C4-2B (cell line): Measurements from ENCODE around the gene CBX5.
"Not testable (repeated sequence)": the region's sequence is repeated elsewhere in the genome, so short reads cannot be mapped to it uniquely, and the experiment has no call there.

Experiments used
- H3K27ac ChIP-seq: fragments of 450-650 bp; 2 replicates; pipeline ENCODE4 v1.5.1; 2017
- CTCF ChIP-seq: fragments of 450-650 bp; conservative IDR thresholded peaks from 2 replicates; pipeline ENCODE4 v1.5.1; 2017; ENCODE audit warnings: mild to moderate bottlenecking
- ZFX ChIP-seq: fragments of 450-650 bp; IDR thresholded peaks from 2 replicates; pipeline ENCODE4 v1.6.1; 2017

CBX5 gene

GRCh38 chr12:54279632-54280467 lies at the start of gene CBX5:
TSS of gene CBX5 (minus strand) at chr12:54280122. CDS start at chr12:54257650, 22,472 bp downstream.
- peak within 1 kb of the TSS; percentile 95 for H3K27ac ChIP-seq
- TF ChIP-seq CTCF: no peak
- TF ChIP-seq ZFX: peak; percentile 3; the same call in 1 of the 2 replicates

GRCh38 chr12:54328595-54329337 lies 48.8 kb upstream of the CBX5 start:
- no peak overlapping the region for H3K27ac ChIP-seq
- TF ChIP-seq CTCF (no peak), ZFX (no peak)

- peak overlapping the region; percentile 81 for H3K27ac ChIP-seq
- peak; percentile 57; the same call in 1 of the 2 replicates for TF ChIP-seq ZFX
Measured at GRCh38 chr12:54325442-54326109, 45.7 kb upstream of the CBX5 start.

GRCh38 chr12:54324617-54325441 lies 44.9 kb upstream of the CBX5 start, which contains the start of gene COPZ1:
TSS of gene COPZ1 (plus strand) at chr12:54325131. CDS start at chr12:54325164, 33 bp downstream.
- peak; percentile 97; the same call in 1 of the 2 replicates for TF ChIP-seq ZFX
- peak; percentile 94 for TF ChIP-seq CTCF
- peak within 1 kb of the TSS; percentile 81 for H3K27ac ChIP-seq

GRCh38 chr12:54321363-54321762 lies 41.4 kb upstream of the CBX5 start:
- H3K27ac ChIP-seq: no peak overlapping the region
- TF ChIP-seq CTCF (no peak), ZFX (no peak)

- not testable (repeated sequence) for H3K27ac ChIP-seq
Measured at GRCh38 chr12:54312309-54312708, 32.4 kb upstream of the CBX5 start.

- no peak overlapping the region for H3K27ac ChIP-seq
- no peak for TF ChIP-seq ZFX
- no peak for TF ChIP-seq CTCF
Measured at GRCh38 chr12:54311051-54311450, 31.1 kb upstream of the CBX5 start.
